Epithelial cell of prostate (primary cell): ENCODE measurements around the gene CACUL1.
"Not testable (repeated sequence)": the region's sequence is repeated elsewhere in the genome, so short reads cannot be mapped to it uniquely, and the experiment has no call there.

Experiments used
- DNase-seq: peaks from one replicate; pipeline ENCODE4 v3.0.0-alpha.2; 2011; ENCODE audit warnings: low read depth, low spot score
- H3K27ac ChIP-seq: fragments of 450-650 bp; 2 replicates; pipeline ENCODE4 v1.5.1; 2017; ENCODE audit warnings: mild to moderate bottlenecking

CACUL1 gene

DNA sequence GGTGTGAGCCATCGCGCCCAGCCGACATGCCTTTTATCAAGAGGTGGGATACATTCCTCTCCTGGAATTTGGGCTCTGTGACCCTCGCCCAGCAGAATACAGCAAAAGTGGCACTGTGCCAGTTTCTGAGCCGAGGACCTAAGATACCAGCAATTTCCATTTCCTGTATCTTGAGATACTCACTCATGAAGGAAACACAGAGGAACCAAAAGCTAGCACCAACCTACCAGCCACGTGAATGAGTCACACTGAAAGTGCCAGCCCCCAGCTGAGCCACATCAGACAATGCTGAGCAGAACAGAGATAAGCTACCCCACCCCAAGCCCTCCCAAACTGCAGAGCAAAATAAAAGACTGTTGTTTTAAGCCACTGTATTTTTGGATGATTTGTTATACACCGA is 56.3 kb downstream of the CACUL1 start:
- H3K27ac ChIP-seq, result no peak overlapping the region
- no peak for DNase-seq

DNA sequence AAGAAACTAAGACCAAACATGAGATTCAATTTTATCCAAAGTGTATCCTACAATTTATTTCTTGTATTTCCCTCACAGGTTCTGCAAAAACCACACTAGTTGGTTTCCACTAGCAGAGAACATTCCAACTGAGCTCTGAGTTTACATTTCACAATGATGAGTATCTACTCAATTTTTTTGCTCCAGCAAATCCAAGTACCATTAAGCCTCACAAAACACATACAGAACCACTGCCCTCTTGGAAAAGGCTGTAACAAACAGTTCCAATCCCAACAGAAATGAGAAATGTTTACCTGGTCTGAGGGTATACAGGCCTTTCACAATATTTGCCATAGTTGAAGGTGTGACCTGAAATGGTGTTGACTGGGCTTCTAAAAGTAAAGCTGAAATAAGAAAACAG is 59.9 kb downstream of the CACUL1 start:
- no peak overlapping the region for H3K27ac ChIP-seq
- DNase-seq, result no peak

DNA sequence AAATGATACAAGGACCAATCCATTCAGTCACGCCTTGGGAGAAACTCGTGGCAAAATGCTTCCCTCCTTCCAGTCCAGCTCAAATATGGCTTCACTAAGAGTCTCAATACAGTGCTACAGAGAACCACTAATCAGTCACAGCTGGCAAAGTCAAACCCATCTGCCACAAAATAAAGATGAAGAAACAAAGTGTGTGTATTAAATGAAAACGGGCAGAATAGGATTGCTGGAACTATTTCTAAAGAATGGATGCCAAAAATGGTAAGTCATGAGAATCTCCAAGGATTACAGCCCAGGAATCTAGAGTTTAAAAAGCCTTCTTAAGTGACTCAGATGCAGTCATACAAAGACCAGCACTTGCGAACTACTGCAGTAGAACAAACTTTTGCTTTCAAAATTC is 61.9 kb downstream of the CACUL1 start:
- H3K27ac ChIP-seq, result no peak overlapping the region
- no peak for DNase-seq

DNA sequence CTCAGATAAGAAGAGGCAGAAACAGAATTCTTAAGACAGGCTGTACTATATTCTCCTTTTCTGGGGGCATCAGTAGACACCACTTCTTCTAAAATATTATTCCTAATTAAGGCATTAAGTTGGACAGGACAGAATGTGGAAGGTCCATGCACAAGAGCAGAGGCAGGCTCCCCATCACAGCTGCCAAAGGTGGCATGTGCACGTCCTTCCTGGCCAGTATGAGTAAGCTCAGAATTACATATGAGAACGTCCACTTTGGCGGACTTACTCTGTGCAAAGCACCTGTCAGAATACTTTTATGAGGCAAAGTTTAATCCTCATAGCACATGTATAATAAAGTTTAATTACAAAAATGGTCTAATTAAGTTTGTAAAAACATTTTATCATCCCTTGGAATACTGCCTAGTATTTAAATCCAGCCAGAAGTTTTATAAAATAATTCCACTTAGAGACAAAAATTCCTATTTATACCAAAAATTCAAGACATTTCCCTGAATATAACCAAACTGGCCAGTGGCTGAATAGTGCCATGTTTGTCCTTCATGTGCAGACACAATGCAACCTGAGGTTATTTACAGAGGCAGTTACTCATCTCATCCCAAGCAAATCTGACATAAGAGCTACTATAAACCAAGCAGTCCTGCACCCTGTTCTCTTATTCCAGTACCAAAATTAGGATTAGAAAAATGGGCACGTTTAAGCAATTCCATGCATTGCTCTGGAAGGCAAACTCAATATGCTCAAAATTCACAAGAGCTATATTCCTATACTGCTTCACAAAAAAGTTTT is 65.5 kb downstream of the CACUL1 start:
- no peak overlapping the region for H3K27ac ChIP-seq
- no peak for DNase-seq

DNA sequence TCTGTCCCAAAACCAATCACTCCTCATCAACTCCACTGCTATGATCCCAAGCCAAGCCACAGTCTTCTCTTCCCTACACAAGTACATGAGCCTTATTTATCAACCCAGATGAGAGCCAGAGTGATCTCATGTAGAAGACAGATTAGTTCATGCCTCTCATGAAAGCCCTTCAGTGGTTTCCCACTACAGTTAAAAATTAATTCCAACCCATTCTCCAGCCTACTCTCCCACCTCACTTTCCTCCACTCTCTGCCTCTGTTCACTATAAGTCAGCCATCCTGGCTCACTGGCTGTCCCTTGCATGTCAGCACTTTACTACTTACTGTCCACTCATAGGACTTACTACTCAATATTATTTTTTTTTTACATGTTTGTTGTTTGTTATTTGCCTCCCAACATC is 67.3 kb downstream of the CACUL1 start:
- no peak for DNase-seq
- no peak overlapping the region for H3K27ac ChIP-seq

DNA sequence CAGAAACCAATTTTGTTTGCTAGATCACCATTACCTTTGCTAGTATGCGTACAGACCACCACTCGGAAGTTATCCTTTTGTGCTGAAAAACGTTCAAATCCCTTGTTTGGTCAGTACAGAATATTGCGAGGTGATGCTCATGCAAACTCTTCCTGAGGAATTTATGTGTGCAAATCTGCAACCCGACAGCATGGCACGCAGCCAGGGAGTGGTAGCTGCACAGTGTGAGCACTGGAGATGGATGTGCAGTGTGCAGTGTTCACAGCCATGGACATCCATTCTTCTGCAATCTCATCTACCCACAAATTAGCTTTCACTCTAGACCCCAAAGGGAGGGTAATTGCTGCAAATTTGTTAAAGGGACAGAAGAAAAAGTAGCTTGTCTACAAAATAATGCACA is 72.2 kb downstream of the CACUL1 start:
- DNase-seq, result no peak
- no peak overlapping the region for H3K27ac ChIP-seq

DNA sequence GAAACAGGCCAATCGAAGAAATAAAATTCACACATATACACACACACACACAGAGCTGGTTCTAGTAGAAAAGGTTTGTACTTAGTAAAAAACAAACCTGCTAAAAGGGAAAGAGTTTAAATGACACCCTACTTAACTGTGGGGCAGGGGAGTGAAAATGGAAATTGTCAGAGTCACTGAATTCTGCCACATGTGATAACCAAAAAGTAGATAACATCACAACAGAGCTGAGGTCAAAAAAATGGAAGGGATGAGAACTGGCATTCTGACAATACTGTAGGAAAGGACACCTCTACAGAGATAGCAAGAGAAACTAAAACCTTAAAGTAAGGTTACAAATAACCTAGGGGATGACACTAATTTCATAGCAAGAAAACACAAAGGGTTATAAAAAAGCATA is 74.6 kb downstream of the CACUL1 start:
- no peak overlapping the region for H3K27ac ChIP-seq
- DNase-seq, result no peak

DNA sequence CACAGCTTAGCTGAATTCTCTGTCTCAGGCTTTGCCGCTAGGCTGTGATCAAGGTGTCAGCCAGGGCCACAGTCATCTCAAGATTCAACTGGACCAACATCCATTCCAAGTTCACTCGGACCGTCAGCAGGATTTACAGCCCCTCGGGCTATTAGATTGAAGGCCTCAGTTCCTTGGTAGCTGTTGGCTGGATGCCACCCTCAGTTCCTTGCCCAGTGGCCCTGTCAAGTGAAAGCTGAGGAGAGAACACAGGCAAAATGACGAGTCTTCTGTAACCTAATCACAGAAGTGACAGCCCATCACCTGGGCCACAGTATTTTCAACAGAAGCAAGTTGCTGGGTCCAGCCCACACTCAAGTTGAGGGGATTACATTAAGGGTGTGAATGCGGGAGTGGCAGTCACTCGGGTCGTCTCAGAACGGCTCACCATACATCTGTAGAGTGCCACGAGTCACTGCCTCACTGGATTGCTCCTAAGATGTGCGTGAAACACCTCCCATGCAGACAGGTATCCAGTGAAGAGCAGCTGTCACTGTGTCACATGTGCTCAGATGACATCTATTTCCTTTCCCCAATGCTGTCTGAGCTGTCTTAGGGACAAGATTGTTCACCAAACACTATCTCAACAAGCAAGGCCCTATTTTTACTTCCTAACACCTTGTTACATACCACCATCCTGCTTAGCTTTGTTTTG is 80.4 kb downstream of the CACUL1 start:
- no peak overlapping the region for H3K27ac ChIP-seq
- DNase-seq, result no peak

DNA sequence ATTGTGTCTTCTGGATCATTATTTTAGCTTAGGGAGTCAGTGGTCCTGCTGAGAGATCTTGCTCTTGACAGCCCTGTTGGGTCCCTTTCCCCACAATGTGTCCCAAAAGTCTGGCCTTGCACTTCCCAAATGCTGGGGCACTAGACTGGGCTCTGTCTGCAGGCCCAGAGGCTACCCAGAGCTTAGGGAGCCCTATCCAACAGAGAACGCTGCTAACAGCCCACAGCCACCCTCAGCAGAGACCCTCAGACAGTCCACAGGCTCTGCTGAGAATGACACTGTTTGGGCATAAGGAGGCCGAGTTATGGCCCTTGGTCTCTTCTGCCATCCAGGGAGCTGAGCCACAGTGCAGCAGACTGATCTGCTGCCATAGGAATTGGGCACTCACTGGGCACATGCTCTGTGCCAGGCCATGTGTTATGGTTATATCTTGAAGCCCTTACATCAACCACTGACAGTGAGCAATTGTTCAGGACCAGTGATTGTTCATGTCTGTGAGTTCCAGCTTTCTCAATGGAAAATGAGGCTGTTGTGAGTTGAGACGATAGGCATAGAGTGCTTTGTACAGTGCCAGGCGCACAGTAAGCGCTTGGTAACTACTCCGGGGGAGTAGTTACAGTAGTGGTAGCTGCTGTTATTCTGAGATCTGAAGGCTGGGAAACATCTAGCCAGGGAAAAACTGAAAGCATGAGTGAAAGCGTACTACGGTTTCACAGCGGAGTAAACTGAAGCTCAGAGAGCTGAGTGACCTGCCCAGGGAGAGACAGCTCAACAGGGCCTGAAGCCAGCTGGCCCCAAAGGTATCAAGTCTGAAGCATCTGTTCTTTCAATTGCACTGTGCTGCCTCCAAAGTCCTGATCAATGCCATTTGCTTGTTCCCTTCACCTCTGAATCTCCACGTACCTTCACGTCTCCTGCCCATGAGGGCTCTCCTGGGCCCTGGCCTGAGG is 81.7 kb downstream of the CACUL1 start:
- H3K27ac ChIP-seq, result no peak overlapping the region
- no peak for DNase-seq

DNA sequence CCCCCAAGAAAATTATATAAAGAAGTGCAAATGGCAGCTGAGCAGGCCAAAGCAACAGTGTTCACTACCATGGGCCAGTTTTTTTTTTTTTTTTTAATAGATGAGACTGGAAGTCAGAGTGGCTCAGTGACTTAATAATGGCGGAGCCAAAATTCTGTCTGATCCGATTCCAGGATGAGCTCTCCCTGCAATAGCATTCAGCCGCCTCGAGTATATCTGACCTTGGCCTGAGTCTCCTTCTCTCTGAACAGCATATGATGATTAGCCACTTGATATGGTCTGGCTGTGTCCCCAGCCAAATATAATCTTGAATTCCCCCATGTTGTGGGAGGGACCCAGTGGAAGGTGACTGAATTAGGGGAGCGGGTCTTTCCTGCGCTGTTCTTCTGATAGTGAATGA is 82.6 kb downstream of the CACUL1 start:
- DNase-seq, result no peak
- H3K27ac ChIP-seq, result no peak overlapping the region

DNA sequence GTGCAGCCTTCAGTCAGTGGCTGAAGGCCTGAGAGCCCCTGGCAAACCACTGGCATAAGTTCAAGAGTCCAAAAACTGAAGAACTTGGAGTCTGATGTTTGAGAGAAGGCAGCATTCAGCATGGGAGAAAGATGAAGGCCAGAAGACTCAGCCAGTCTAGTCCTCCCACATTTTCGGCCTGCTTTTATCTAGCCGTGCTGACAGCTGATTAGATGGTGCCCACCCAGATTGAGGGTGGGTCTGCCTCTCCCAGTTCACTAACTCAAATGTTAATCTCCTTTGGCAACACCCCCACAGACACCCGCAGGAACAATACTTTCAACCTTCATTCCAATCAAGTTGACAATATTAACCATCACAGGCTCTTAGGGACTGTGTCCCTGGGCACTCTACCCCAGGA is 83.5 kb downstream of the CACUL1 start:
- not testable (repeated sequence) for H3K27ac ChIP-seq, DNase-seq

DNA sequence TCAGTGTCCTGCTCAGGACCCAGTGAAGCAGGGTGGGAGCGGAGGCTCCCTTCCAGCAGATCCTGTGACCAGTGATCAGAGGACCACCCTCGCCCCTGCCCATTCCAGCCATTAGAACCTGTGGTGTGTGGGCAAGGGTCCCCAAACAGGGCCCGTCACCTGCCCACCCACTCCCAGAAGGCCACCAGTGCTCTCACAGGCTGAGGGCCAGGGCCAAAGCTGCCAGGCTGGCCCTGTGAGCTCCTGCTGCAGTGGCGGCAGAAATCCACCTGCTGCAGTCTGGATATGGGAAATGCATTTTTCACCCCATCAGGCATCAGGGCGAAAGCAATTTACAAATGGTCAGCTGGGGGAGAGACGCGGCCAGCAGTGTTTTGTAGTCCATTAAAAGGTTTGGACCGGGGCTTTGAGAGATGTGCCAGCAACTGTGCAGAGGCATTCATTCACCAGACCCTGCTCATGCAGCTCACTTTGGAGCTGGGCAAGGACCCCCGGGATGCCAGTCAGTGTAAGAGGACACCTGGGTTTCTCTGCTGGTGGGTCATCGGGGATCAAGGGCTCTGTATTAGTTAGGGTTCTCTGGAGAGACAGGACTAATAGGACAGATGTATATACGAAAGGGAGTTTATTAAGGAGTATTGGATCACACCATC is 84.2 kb downstream of the CACUL1 start:
- no peak overlapping the region for H3K27ac ChIP-seq
- DNase-seq, result no peak

DNA sequence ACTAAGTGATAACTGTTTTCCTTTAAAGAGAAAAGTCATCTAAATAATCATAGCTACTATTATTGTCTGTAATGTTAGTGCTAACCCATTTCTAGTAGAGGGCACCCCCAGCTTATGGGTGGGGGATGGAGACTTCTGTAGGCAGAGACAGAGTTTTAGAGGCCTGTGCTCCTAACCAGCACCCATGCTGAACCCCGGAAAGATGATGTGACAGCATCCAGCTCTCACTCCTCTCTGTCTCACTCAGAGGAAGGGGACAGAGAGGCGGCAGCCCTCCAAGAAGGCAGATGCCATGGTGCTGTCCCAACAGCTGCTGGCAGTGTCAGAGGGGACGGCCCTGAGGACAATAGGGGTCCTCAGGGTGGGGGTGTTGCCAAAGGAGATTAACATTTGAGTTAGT is 84.9 kb downstream of the CACUL1 start:
- H3K27ac ChIP-seq, result no peak overlapping the region
- no peak for DNase-seq

DNA sequence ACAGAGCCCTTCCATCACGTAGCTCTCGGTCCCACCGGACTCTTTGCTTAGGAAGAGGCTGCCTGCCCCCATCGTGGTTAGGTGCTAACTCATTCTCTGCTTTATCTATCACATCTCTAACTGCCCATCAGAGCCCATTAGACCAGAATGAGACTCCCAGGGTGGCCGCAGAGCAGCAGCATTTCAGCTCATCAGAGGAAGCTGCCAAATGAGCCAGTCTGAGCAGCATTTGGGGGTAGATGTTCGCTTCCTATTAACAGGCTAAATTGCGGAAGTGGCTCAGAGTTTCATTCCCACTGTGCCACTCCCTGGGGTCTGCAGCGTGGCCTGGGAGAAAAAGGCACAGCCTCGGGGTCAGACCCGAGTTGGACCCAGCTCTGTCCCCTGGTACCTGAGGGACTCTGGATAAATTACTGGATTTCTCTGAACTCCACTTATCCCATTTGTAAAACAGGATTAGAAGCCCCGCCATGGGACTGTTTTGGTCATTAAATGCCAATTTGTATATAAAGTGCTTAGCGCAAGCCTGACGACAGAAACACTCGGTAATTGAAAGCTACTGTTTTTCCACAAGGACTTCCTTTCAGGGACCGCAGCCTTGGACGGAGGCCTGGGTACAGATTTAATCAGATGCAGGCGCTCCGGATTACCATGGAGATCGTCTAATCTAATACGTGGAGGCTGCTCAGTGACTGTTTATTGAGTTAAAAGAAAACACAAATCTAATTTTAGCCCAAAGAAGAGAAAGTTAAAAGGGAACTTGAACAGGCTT is 85.6 kb downstream of the CACUL1 start:
- no peak for DNase-seq
- H3K27ac ChIP-seq, result no peak overlapping the region

DNA sequence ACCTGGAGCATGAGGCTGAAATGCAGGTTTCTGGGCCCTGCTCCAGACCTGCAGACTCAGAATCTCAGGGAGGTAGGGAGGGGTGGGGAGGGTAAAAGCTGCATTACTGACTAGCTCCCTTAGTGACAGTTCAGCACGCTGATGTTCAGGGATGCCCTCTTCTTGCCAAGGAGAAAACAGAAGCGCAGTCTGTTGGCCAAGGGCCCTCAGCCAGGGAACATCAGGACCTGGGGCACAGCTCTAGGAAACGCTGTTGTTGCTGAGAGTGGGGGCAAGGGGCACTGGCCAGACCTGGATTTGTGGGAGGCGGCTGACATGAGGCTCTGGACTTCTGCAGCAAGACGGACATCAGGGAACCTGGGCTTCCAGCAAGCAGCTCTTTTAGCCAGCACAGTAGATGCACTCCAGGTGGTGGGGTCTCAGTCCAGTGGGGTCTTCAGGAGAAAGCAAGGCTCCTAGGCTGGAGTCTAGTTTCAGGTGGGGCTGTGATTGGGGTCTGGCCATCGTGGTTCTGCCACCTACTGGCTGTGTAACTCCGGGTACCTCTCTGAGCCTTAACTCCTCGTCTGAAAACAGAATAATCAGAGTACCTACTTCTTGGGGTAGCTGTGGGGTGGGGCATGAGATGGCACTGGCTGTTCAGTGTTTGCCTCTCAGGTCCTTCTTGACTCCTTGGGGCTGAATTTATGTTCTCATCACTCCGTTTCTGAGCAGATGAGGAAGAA is 86.4 kb downstream of the CACUL1 start:
- DNase-seq, result no peak
- H3K27ac ChIP-seq, result no peak overlapping the region

DNA sequence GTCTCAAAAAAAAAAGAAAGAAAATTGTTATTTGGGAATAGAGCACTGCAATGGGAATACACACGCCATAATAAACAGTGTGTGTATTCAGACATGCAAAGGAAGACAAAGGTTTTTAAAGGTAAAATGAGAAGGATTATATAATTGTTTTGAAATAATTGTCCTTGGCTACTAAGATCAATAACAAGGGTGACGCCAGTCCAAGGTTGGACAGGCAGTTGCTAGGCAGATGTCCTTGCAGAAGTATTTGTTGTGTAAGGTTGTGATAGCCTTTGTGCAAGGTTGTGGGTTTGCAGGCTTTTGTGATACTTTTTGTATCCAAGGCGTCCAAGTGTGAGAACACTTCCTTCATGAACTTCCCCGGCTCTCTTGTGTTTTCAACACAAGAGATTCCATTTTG is 87.0 kb downstream of the CACUL1 start:
- H3K27ac ChIP-seq, result no peak overlapping the region
- DNase-seq, result no peak

DNA sequence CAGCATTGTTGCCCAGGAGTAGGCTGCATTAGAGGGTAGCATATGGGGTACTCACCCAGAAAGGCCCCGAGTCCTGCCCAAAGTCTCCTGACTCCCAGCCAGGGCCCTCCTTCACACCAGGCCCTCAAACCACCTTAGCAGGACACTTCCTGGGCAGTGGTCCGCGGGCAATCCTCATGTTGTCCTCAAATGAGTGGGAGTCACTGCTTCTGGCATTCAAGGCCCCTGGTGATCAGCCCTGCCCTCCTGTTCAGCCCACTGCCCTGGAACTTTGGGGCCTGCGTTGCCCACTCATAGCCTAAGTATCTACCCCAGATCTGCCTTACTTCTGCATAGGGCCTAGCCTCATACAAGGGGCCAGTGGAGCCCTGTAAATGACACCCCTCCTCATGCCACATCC is 88.4 kb downstream of the CACUL1 start:
- no peak overlapping the region for H3K27ac ChIP-seq
- DNase-seq, result no peak

DNA sequence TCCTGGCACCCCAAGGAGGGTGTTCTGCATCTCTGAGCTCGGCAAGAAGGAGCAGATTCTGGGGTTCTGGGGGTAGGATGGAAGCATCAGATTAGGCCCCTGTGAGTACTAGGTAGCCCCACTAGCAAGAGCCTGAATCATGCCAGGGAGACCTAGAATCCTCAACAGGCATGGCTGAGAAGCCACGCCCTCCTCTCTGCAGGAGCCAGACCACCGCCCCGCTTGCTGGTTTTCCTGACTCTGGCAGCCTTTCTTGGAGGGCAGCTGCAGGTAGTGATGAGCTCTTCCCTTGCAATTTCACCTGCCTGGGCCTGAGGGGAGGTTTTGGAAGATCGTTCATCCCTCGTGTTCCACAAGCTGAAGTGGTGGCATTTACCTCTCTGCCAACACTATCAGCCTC is 90.4 kb downstream of the CACUL1 start:
- DNase-seq, result no peak
- no peak overlapping the region for H3K27ac ChIP-seq

DNA sequence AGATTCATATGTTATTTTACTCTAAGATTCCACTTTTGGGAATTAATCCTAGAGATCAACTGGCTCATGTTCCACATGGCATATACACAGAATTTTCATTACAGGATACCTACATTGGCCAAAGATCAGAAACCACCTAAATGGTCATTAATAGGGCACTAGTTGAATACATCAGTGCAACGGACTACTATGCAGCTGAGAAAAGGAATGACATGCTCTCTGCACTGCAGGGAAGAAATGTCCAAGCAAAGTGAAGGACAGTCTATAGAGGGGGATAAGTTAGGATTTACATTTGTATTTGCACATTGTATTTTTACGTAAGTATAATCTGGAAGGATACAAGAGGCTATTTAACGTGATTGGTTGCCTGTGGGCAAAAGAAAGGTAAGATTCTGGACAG is 91.6 kb downstream of the CACUL1 start:
- no peak overlapping the region for H3K27ac ChIP-seq
- DNase-seq, result no peak
